Stimulated activated CD8-positive, alpha-beta memory T cell treated with anti-CD3 and anti-CD28 coated beads, Interleukin-7, amount 100 ng/mL, for 1 hour (primary cell): ENCODE data around the gene EIF4EBP3.

Source experiments
- DNase-seq, 2 donors: peaks; one replicate each; pipeline ENCODE4 v3.0.0-alpha.2; 2020; ENCODE audit warnings: low read depth in 2 of 2

EIF4EBP3 gene

GRCh38 chr5:140547508-140548299, at the start of gene EIF4EBP3:
Gene EIF4EBP3, plus strand, starts transcription at chr5:140547662. Its CDS starts 76 bp downstream, at chr5:140547738.
- peak; percentile 65 to 68 for DNase-seq

GRCh38 chr5:140497897-140498296, 49.6 kb upstream of the EIF4EBP3 start:
- DNase-seq, result no peak

DNA sequence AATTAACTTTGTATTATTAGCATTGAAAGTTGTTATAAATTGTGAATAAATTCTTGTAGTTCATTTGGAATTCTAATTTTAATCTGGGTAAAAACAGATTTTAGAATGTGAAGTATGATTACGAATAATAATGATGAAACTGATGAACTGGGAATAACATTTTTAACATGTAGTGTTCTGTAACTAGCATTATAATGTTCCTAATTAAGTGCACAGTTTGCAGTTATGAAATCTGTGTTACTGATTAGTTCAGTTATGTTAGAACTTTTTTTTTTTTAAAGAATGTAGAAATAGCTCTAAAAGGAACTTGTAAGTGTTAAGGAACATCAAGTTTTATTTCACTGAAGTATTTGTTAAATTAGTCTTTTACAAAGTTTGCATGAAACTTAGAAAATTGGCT, 48.9 kb upstream of the EIF4EBP3 start:
- no peak for DNase-seq

GRCh38 chr5:140502834-140503233, 44.6 kb upstream of the EIF4EBP3 start:
- no peak for DNase-seq

GRCh38 chr5:140509898-140510297, 37.6 kb upstream of the EIF4EBP3 start:
- DNase-seq, result no peak

DNA sequence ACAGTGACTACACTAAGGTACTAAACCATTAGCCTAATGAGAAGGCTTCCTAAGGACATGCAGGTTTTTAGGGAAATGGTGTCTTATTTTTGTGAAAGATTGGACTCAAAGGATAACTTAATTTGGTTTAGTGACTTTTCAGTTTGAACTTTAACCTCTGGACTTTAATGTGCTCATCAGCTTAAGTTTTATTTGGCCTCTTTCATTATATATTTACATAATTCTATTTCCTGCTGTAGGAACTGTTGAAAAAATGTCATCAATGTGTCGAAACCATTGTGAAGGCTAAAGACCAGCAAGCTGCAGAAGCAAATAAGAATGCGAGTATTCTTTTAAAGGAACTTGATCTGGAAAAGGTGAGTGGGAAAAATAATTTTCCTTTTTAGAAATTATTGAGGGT, 34.3 kb upstream of the EIF4EBP3 start:
- DNase-seq, result no peak

- no peak for DNase-seq
Observed at GRCh38 chr5:140524003-140524402, 23.5 kb upstream of the EIF4EBP3 start.

DNA sequence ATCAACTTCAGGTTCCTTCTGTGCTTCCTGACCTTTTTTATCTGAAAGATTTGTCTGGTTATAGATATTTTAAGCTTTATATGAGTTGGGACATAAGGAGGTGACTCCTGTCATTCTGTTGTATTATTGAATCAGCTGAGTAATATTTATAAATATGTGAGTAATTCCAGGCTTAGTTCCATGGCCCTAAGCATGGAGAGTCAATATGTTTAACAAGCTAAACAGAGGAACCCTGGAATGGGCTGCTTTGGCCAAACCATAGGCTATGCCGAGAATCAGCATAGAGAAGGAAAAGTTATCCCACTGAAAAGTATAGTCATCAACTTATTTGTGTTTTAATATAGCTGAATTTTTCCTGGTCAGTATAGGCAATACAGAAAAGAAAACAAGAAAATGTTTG, 7.2 kb upstream of the EIF4EBP3 start:
- DNase-seq, result no peak

DNA sequence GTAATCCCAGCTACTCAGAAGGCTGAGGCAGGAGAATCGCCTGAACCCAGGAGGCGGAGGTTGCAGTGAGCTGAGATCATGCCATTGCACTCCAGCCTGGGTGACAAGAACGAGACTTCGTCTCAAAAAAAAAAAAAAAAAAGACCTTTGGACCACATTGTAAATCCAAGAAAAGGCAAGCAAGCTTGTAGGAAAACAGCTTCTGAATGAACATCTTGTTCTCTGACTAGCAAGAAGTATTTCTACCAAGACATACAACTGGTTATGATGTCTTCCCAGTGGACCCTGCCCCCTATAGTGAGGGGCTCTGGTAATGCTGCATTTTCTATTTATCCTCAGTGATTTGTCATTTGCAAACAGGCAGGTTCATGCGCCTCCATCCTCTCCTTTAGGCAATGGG, 4.5 kb upstream of the EIF4EBP3 start:
- DNase-seq, result no peak

DNA sequence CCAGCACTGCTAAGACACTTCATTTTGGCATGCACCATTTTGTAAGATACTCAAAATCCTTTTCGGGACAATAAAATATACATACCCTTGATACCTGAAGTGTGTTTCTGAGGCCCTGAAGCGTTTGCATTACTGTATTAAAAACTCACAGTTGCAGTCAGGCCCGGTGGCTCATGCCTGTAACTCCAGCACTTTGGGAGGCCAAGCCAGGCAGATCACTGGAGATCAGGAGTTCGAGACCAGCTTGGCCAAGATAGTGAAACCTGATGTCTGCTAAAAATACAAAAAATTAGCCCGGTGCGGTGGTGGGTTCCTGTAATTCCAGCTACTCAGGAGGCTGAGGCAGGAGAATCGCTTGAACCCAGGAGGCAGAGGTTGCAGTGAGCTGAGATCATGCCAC, 2.5 kb upstream of the EIF4EBP3 start:
- no peak for DNase-seq

DNA sequence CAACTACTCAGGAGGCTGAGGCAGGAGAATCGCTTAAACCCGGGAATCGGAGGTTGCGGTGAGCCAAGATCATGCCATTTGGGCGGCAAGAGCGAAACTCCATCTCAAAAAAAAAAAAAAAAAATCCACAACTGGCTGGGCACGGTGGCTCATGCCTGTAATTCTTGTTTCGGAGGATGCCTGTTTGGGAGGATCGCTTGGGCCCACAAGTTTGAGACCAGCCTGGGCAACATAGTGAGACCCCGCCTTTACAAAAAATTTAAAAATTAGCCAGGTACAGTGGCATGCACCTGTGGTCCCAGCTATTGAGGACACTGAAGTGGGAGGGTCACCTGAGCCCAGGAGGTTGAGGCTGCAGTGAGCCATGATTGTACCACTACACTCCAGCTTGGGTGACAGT, 1.9 kb upstream of the EIF4EBP3 start:
- no peak for DNase-seq

DNA sequence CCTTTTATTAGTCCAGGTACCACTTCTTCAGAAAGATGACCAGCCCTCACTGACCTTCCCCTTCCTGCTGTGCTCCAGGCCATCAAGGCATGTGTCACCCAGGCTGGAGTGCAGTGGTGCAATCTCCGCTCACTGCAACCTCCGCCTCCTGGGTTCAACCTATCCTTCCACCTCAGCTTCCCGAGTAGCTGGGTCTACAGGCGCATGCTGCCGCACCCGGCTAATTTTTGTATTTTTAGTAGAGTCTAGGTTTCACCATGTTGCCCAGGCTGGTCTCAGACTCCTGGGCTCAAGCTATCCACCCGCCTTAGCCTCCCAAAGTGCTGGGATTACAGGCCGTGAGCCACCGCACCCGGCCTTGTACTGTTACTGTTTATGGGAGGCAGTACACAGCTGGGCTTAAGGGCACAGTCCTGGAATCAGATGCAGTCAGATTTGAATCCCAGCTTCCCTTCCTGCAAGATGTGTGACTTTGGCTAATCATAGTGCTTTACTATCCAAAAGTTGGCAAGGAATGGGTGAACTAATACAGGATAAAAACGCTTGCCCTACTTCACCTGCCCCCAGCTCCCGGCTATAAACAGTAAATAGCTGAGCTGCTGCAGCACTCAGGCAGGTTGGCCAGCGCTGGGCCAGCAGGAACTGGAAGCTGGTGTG, 483 bp upstream of the EIF4EBP3 start:
- no peak for DNase-seq

- DNase-seq, result no peak
Observed at GRCh38 chr5:140548300-140548688, 832 bp downstream of the EIF4EBP3 start.

DNA sequence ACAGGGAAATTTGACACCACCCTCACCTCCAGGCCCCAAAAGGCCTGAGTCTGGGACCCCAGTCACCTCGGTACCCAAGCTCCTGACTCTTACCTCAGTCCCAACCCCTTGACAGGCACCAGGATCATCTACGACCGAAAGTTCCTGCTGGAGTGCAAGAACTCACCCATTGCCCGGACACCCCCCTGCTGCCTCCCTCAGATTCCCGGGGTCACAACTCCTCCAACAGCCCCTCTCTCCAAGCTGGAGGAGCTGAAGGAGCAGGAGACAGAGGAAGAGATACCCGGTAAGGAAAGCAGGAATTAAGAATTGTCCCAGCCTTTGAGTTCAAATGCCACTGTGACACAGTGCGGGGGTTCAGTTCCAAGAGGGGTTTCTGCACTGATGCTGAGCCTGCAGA, 1.3 kb downstream of the EIF4EBP3 start:
- no peak for DNase-seq

DNA sequence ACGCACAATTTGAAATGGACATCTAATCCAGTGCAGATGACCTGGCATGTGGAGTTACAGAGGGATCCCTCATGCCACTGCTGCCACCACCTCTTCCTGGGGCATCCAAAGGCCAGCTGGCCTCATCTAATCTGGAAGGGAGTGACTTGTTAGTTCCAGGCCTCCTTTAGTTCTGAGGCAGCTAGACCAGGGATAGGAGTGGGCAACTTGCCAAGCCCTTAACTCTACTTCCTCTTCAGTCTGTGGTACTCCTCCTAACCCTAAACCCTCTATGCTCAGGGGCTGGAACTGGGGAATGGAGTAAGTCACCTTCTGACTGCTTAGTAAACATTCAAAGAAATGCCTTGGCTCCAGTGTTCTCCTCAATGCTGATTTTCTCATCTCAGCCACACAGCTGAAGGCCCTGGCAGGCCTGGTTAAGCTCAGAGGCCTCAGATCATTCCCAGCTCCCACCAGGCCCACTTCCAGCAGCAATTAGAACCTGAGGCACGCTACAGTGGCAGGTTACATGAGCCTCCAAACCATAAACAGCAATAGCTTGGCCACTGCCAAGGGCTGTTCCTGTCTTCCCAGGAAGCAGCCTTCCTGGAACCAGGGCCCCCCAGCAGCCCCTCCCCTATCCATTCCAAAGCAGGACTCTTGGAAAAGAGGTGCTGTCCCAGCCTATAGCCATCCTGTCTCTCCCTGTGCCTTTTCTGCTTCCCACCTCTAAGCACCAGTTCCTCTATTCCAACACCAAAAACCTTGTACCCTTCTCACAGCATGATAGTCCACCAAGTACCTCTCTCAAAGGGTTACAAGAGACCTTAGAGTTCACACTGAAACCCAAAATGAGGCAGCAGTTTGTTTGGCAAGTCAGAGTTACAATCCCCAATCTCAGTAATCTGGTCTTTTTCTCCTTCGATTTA, 2.0 kb downstream of the EIF4EBP3 start:
- no peak for DNase-seq

GRCh38 chr5:140550147-140551079, 3.0 kb downstream of the EIF4EBP3 start:
- DNase-seq, result no peak

GRCh38 chr5:140551872-140552271, 4.4 kb downstream of the EIF4EBP3 start:
- DNase-seq, result no peak

DNA sequence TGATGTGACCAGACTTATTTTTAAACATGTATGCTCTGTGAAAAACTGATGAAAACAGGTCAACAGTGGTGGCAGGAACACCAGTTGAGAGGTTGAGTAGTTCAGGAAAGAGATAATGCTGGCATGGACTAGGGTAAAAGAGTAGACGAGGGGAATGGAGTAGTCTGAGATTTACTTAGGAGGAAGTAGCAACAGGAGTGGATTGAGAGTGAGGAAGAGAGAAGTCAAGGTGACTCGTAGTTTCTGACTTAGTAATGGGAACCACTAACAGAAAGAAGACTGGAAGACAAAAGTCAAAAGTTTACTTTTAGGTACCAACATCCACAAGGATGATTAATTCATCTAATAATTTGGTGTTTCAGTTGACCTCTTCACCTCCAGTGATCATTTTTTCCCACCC, 6.2 kb downstream of the EIF4EBP3 start:
- DNase-seq, result no peak

- DNase-seq, result no peak
Observed at GRCh38 chr5:140554454-140554853, 7.0 kb downstream of the EIF4EBP3 start.

- no peak for DNase-seq
Observed at GRCh38 chr5:140555747-140556312, 8.4 kb downstream of the EIF4EBP3 start.

- DNase-seq, result no peak
Observed at GRCh38 chr5:140556438-140556837, 9.0 kb downstream of the EIF4EBP3 start.
